HepG2 (cell line): ENCODE data around the gene OR2AJ1.

Source experiments
- JUN ChIP-seq: sonication (generic); formaldehyde crosslinking; IDR thresholded peaks from 2 replicates; pipeline ENCODE4 v1.4.0; 2020; ENCODE audit warnings: mild to moderate bottlenecking, missing genetic modification reagents
- NFIC ChIP-seq: IDR thresholded peaks from 2 replicates; pipeline ENCODE4 v1.6.1; 2012; ENCODE audit warnings: mild to moderate bottlenecking, low read length, inconsistent platforms
- ZNF160 ChIP-seq: sonication (generic); formaldehyde crosslinking; IDR thresholded peaks from 2 replicates; pipeline ENCODE4 v1.8.0; 2022; ENCODE audit warnings: mild to moderate bottlenecking, inconsistent platforms, missing genetic modification reagents
- TF ChIP-seq, protein P1 (sequence below): sonication (generic); formaldehyde crosslinking; IDR thresholded peaks from 2 replicates; pipeline ENCODE4 v1.5.0; 2020; ENCODE audit warnings: mild to moderate bottlenecking, missing genetic modification reagents, moderate library complexity

DNA sequence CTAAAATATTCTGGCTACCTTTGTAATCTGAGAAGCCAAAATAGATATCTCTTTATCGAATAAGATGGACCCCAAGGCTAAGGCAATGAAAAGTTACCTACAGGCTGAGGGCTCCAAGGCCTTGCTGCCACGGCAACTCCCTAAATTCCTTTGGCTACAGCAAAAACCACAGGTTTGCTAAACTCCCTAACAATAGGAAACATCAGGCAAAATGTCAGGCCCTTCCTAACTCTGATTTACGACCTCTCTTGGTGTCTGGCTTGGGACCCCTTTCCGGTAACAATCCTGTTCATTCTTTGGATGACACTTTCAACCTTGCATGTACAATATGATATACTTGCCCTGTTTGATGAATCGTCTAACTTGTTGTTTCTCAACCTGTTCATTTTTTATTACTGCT is 15.9 kb upstream of the OR2AJ1 start:
- TF ChIP-seq NFIC, result no peak
- TF ChIP-seq, protein P1, sequence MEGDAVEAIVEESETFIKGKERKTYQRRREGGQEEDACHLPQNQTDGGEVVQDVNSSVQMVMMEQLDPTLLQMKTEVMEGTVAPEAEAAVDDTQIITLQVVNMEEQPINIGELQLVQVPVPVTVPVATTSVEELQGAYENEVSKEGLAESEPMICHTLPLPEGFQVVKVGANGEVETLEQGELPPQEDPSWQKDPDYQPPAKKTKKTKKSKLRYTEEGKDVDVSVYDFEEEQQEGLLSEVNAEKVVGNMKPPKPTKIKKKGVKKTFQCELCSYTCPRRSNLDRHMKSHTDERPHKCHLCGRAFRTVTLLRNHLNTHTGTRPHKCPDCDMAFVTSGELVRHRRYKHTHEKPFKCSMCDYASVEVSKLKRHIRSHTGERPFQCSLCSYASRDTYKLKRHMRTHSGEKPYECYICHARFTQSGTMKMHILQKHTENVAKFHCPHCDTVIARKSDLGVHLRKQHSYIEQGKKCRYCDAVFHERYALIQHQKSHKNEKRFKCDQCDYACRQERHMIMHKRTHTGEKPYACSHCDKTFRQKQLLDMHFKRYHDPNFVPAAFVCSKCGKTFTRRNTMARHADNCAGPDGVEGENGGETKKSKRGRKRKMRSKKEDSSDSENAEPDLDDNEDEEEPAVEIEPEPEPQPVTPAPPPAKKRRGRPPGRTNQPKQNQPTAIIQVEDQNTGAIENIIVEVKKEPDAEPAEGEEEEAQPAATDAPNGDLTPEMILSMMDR, result no peak
- no peak for TF ChIP-seq ZNF160 (CRISPR knock-in tag)
- TF ChIP-seq JUN (CRISPR knock-in tag), result no peak
